SK-N-MC (cell line): ENCODE results near the gene PA2G4.

ENCODE experiments used
- EZH2 ChIP-seq: fragments of 200-600 bp; sonication (generic); IDR thresholded peaks from one replicate; pipeline ENCODE4 v1.6.1; 2017; ENCODE audit warnings: antibody characterized with exemption
- POLR2AphosphoS5 ChIP-seq: IDR thresholded peaks from 2 replicates; pipeline ENCODE4 v1.6.1; 2012; ENCODE audit warnings: mild to moderate bottlenecking, low read depth, low read length, borderline replicate concordance

DNA sequence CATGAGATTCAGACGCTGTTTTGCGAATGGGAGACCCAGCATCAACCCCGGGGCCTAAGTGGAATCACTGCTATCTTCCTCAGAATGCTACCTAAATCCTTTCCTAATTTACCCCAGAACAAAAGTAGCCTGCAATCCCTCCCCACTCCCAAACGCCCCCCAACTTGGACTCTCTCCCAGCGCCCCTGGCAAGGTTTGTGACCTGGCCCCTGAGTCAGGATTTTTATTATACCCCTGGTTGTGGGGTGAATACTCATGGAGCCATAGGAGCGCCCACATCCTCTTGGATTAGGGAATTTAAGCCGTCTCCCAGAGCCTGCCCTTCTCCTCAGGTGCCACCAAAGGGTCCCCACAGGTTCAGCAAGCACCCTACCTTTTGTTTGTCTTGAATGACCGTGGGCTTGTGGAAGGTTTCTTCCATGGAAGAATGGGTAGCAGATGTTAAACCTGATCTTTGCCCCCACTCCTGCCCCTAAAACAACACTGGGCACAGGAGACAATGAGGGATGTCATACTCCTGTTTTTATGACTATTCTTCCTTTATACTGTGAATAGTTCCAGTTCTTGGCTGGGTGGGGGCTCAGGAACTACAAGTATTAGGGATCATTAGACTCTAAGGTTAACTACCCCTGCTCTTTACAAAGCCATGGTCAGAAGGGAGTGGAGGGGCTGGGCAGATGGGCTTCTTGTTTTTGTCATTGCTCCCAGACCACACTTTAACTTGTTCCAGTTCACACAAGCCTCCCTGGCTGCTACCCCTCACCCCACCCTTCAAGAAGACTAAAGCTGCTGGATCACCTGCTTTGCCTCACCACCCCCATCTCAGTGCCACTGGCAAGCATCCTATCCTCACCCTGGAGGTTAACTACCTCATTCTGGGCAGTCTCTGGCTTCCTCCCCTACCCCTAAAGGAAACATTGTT, 48.7 kb downstream of the PA2G4 start:
- TF ChIP-seq POLR2AphosphoS5 (no peak), EZH2 (no peak)
